ENCODE measurements around the gene FOLR2.

DNA sequence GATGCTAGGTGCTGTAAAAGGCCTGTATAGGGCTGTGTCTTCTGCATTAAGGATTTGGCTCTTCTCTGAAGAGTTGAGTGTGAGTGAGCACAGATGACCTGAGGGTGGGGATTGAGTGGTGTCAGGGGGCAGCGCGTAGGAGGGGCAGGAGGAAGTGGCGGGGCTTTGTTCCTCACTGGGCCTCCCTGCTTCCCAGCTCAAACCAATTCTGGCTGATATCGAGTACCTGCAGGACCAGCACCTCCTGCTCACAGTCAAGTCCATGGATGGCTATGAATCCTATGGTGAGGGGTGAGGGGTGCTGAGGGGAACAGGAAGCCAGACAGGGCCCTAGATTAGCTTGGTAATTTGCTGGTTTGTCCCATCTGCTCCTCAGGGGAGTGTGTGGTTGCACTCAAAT is 18.3 kb downstream of the FOLR2 start:
- TF ChIP-seq, protein P1, sequence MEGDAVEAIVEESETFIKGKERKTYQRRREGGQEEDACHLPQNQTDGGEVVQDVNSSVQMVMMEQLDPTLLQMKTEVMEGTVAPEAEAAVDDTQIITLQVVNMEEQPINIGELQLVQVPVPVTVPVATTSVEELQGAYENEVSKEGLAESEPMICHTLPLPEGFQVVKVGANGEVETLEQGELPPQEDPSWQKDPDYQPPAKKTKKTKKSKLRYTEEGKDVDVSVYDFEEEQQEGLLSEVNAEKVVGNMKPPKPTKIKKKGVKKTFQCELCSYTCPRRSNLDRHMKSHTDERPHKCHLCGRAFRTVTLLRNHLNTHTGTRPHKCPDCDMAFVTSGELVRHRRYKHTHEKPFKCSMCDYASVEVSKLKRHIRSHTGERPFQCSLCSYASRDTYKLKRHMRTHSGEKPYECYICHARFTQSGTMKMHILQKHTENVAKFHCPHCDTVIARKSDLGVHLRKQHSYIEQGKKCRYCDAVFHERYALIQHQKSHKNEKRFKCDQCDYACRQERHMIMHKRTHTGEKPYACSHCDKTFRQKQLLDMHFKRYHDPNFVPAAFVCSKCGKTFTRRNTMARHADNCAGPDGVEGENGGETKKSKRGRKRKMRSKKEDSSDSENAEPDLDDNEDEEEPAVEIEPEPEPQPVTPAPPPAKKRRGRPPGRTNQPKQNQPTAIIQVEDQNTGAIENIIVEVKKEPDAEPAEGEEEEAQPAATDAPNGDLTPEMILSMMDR (IDR thresholded peaks at IDR 0.05; ENCODE audit: low read length) = no peak
- TF ChIP-seq EZH2phosphoT487 (IDR thresholded peaks at IDR 0.05; ENCODE audit: low read length) = no peak

Measured in MM.1S (cell line).